H9 (cell line): ENCODE results near the gene BMPER. TPM values are rescaled to one million over a fixed set of nuclear protein-coding genes. Genes with fewer than 3 reads are reported as not detected.
A peak's percentile ranks its signal among the peaks of the same experiment; 100 is the strongest.

ENCODE experiments used
- DNase-seq: peaks from one replicate; pipeline ENCODE4 v3.0.0-alpha.2; 2017
- H2AFZ ChIP-seq: one replicate; pipeline ENCODE4 v1.6.1; 2013; ENCODE audit warnings: mild to moderate bottlenecking, low read length, control low read depth, moderate library complexity
- H2AK5ac ChIP-seq: 2 replicates; pipeline ENCODE4 v1.6.1; 2013; ENCODE audit warnings: low read length, control low read depth, mixed read lengths; ENCODE audit not compliant: insufficient read length
- H2BK120ac ChIP-seq: one replicate; pipeline ENCODE4 v1.6.1; 2013; ENCODE audit warnings: low read depth, mild to moderate bottlenecking, low read length, control low read depth, inconsistent platforms; ENCODE audit not compliant: poor library complexity, severe bottlenecking
- H2BK12ac ChIP-seq: 2 replicates; pipeline ENCODE4 v1.6.1; 2013; ENCODE audit warnings: low read length, control low read depth, mixed read lengths, low read depth; ENCODE audit not compliant: insufficient read length
- H2BK15ac ChIP-seq: 2 replicates; pipeline ENCODE4 v1.6.1; 2013; ENCODE audit warnings: low read depth, low read length, control low read depth
- H2BK20ac ChIP-seq: one replicate; pipeline ENCODE4 v1.6.1; 2013; ENCODE audit warnings: low read depth, mild to moderate bottlenecking, low read length, control low read depth, inconsistent platforms; ENCODE audit not compliant: poor library complexity, severe bottlenecking
- H2BK5ac ChIP-seq: 2 replicates; pipeline ENCODE4 v1.6.1; 2013; ENCODE audit warnings: low read length, control low read depth, mixed read lengths; ENCODE audit not compliant: insufficient read length
- H3K14ac ChIP-seq: 2 replicates; pipeline ENCODE4 v1.6.1; 2013; ENCODE audit warnings: low read length, control low read depth; ENCODE audit not compliant: insufficient read depth
- H3K18ac ChIP-seq: 2 replicates; pipeline ENCODE4 v1.6.1; 2013; ENCODE audit warnings: low read depth, mild to moderate bottlenecking, mixed read lengths, low read length, control low read depth; ENCODE audit not compliant: insufficient read length
- H3K23ac ChIP-seq: 2 replicates; pipeline ENCODE4 v1.6.1; 2013; ENCODE audit warnings: low read length, control low read depth, mixed read lengths, low read depth; ENCODE audit not compliant: insufficient read length
- H3K23me2 ChIP-seq: 2 replicates; pipeline ENCODE4 v1.6.1; 2013; ENCODE audit warnings: low read depth, mild to moderate bottlenecking, mixed read lengths, low read length, control low read depth; ENCODE audit not compliant: insufficient read length, poor library complexity, severe bottlenecking
- H3K27ac ChIP-seq: 2 replicates; pipeline ENCODE4 v1.5.1; 2013; ENCODE audit warnings: low read length, control low read depth, mixed read lengths, low read depth; ENCODE audit not compliant: insufficient read length
- H3K27me3 ChIP-seq: 2 replicates; pipeline ENCODE4 v1.6.1; 2013; ENCODE audit warnings: low read length, control low read depth, inconsistent platforms; ENCODE audit not compliant: insufficient read depth
- H3K4ac ChIP-seq: 2 replicates; pipeline ENCODE4 v1.6.1; 2013; ENCODE audit warnings: low read depth, mild to moderate bottlenecking, control low read depth, inconsistent platforms, low read length, moderate library complexity
- H3K4me1 ChIP-seq: 2 replicates; pipeline ENCODE4 v1.6.1; 2013; ENCODE audit warnings: low read length, control low read depth, inconsistent platforms; ENCODE audit not compliant: insufficient read depth
- H3K4me2 ChIP-seq: 2 replicates; pipeline ENCODE4 v1.6.1; 2013; ENCODE audit warnings: low read length, control low read depth, mixed read lengths; ENCODE audit not compliant: insufficient read length, insufficient read depth
- H3K56ac ChIP-seq: 2 replicates; pipeline ENCODE4 v1.6.1; 2013; ENCODE audit warnings: low read depth, mild to moderate bottlenecking, mixed read lengths, low read length, control low read depth; ENCODE audit not compliant: insufficient read length
- H3K79me1 ChIP-seq: 2 replicates; pipeline ENCODE4 v1.6.1; 2013; ENCODE audit warnings: low read depth, mild to moderate bottlenecking, moderate library complexity, low read length, control low read depth, inconsistent platforms; ENCODE audit not compliant: insufficient read depth, poor library complexity, severe bottlenecking
- H3K79me2 ChIP-seq: 2 replicates; pipeline ENCODE4 v1.6.1; 2013; ENCODE audit warnings: low read length, control low read depth, inconsistent platforms; ENCODE audit not compliant: insufficient read depth
- H3K9ac ChIP-seq: 2 replicates; pipeline ENCODE4 v1.6.1; 2013; ENCODE audit warnings: low read length, control low read depth, mixed read lengths; ENCODE audit not compliant: insufficient read length; ENCODE audit errors: extremely low read depth
- H3K9me3 ChIP-seq: one replicate; pipeline ENCODE4 v1.6.1; 2013; ENCODE audit warnings: low read depth, low read length, inconsistent platforms; ENCODE audit not compliant: control insufficient read depth
- H3T11ph ChIP-seq: one replicate; pipeline ENCODE4 v1.6.1; 2013; ENCODE audit warnings: mild to moderate bottlenecking, low read length, control low read depth, inconsistent platforms
- H4K20me1 ChIP-seq: one replicate; pipeline ENCODE4 v1.6.1; 2013; ENCODE audit not compliant: control insufficient read depth, insufficient read length, insufficient read depth
- H4K5ac ChIP-seq: 2 replicates; pipeline ENCODE4 v1.6.1; 2013; ENCODE audit warnings: low read depth, mild to moderate bottlenecking, mixed read lengths, low read length, control low read depth; ENCODE audit not compliant: insufficient read length
- H4K8ac ChIP-seq: replicated peaks from 2 replicates; pipeline ENCODE4 v1.6.1; 2013; ENCODE audit warnings: low read length, control low read depth, mixed read lengths, low read depth; ENCODE audit not compliant: insufficient read length
- H4K91ac ChIP-seq: 2 replicates; pipeline ENCODE4 v1.6.1; 2013; ENCODE audit warnings: low read depth, mild to moderate bottlenecking, moderate library complexity, mixed read lengths, low read length, control low read depth; ENCODE audit not compliant: insufficient read length
- H3K27ac Mint-ChIP-seq, 3 experiments: 2 replicates in 2 of 3; 3 replicates in 1 of 3; pipeline ENCODE4 v1.8.0; 2020 to 2021; ENCODE audit warnings: mixed read lengths in 3 of 3, mild to moderate bottlenecking in 1 of 3, moderate library complexity in 1 of 3
- H3K27me3 Mint-ChIP-seq: 2 replicates; pipeline ENCODE4 v1.8.0; 2021; ENCODE audit warnings: low read depth, mild to moderate bottlenecking, moderate library complexity, mixed read lengths
- H3K36me3 Mint-ChIP-seq, 3 experiments: 2 replicates in 2 of 3; 3 replicates in 1 of 3; pipeline ENCODE4 v1.8.0; 2020 to 2021; ENCODE audit warnings: low read depth in 3 of 3, mixed read lengths in 3 of 3; ENCODE audit not compliant: insufficient read depth in 1 of 3
- H3K4me1 Mint-ChIP-seq, 2 experiments: 2 replicates each; pipeline ENCODE4 v1.8.0; 2020; ENCODE audit warnings: mixed read lengths in 2 of 2
- H3K4me3 Mint-ChIP-seq, 2 experiments: 2 replicates in 1 of 2; 3 replicates in 1 of 2; pipeline ENCODE4 v1.8.0; 2020 to 2021; ENCODE audit warnings: mild to moderate bottlenecking in 2 of 2, mixed read lengths in 2 of 2, moderate library complexity in 1 of 2
- H3K9me3 Mint-ChIP-seq, 2 experiments: 2 replicates in 1 of 2; 3 replicates in 1 of 2; pipeline ENCODE4 v1.8.0; 2020; ENCODE audit warnings: mild to moderate bottlenecking in 2 of 2, mixed read lengths in 2 of 2, moderate library complexity in 1 of 2
- WGBS: extraction: QIAGEN DNeasy Blood & Tissue Kit; methylation state at CpG from one replicate; pipeline ENCODE4 v1.1.7; 2013; ENCODE audit warnings: missing lambda C conversion rate, low lambda C conversion rate, mixed read lengths; ENCODE audit not compliant: insufficient read length; ENCODE audit errors: extremely low coverage; 5-methylcytosine and 5-hydroxymethylcytosine counted together
- total RNA-seq: library from RNA; stranded (reverse); gene quantifications from 2 replicates; pipeline ENCODE4 v1.2.1, GENCODE V29; 2021
- TF ChIP-seq, protein P1 (sequence below): fragments of 200-600 bp; sonication (generic); conservative IDR thresholded peaks from 3 replicates; pipeline ENCODE4 v1.8.0; 2021; ENCODE audit warnings: antibody characterized with exemption, mild to moderate bottlenecking

The BMPER gene
- total RNA-seq, 1 experiment from 2014 or later: 0.20 TPM

DNA sequence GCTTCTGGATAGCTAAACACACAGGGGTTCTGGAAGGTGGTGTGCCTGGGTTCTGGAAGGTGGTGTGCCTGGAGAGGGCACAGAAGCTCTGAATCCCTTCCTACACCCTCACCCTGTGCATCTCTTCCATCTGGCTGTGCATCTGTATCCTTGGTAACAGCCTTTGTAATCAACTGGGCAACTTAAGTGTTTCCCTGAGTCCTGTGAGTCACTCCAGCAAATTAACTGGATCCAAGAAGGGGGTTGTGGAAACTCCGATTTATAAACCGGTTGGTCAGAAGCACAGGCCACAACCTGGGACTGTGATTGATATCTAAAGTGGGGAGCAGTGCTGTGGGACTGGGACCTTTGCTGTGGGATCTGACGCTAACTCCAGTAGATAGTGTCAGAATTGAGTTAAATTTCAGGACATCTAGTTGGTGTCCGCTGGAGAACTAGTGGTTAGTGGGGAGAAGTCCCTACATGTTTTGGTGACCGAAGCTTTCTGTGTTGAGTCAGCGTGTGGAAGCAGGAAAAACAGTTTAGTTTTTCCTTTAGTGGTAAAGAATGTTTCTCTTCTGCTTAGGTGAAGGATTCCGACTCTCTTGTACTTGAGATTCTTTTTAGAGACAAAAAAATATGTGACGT lies 228.1 kb downstream of the BMPER start:
- Histone ChIP-seq H3K4me1 (no peaks in the 10 kb centered on the region), H3T11ph (no peak overlapping the region), H4K8ac (no peak overlapping the region), H2BK15ac (no peak overlapping the region), H3K4ac (no peak overlapping the region), H2BK5ac (no peak overlapping the region), H3K18ac (no peak overlapping the region), H2AK5ac (no peak overlapping the region), H3K27me3 (no peaks in the 10 kb centered on the region), H4K20me1 (no peaks in the 10 kb centered on the region), H3K9me3 (no peaks in the 10 kb centered on the region), H3K79me2 (no peaks in the 10 kb centered on the region), H2BK20ac (no peak overlapping the region), H3K27ac (no peak overlapping the region), H3K56ac (no peak overlapping the region), H3K23me2 (no peaks in the 10 kb centered on the region), H2BK12ac (no peak overlapping the region), H3K9ac (no peak overlapping the region), H2BK120ac (no peak overlapping the region), H3K23ac (no peak overlapping the region), H4K5ac (no peak overlapping the region), H3K4me2 (no peak overlapping the region), H4K91ac (no peak overlapping the region), H2AFZ (no peak overlapping the region), H3K14ac (no peak overlapping the region), H3K79me1 (no peaks in the 10 kb centered on the region)
- H3K36me3 Mint-ChIP-seq: no peaks in the 10 kb centered on the region
- TF ChIP-seq, protein P1, sequence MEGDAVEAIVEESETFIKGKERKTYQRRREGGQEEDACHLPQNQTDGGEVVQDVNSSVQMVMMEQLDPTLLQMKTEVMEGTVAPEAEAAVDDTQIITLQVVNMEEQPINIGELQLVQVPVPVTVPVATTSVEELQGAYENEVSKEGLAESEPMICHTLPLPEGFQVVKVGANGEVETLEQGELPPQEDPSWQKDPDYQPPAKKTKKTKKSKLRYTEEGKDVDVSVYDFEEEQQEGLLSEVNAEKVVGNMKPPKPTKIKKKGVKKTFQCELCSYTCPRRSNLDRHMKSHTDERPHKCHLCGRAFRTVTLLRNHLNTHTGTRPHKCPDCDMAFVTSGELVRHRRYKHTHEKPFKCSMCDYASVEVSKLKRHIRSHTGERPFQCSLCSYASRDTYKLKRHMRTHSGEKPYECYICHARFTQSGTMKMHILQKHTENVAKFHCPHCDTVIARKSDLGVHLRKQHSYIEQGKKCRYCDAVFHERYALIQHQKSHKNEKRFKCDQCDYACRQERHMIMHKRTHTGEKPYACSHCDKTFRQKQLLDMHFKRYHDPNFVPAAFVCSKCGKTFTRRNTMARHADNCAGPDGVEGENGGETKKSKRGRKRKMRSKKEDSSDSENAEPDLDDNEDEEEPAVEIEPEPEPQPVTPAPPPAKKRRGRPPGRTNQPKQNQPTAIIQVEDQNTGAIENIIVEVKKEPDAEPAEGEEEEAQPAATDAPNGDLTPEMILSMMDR: no peak
- peaks cover 12% of the 10 kb centered on the region in 2 experiments for H3K4me1 Mint-ChIP-seq
- H3K27me3 Mint-ChIP-seq: no peaks in the 10 kb centered on the region
- no peak for DNase-seq
- H3K27ac Mint-ChIP-seq: peak overlapping the region in 1 of 3 experiments; percentile 1; a peak in 1 of 7 replicates
- H3K9me3 Mint-ChIP-seq: no peaks in the 10 kb centered on the region; a peak in 1 of 5 replicates
- WGBS: 100% methylated on average over 1 of the region's 8 CpGs
- H3K4me3 Mint-ChIP-seq: no peak overlapping the region
